Testis (tissue), 3 donors: ENCODE data around the gene CHRM4. TPM values are rescaled to one million over a fixed set of nuclear protein-coding genes. Genes with fewer than 3 reads are reported as not detected.

ENCODE experiments used
- DNase-seq: peaks from one replicate; pipeline ENCODE4 v3.0.0-alpha.2; 2019
- H3K27ac ChIP-seq, 2 donors: fragments of 200-600 bp; sonication (generic); one replicate each; pipeline ENCODE4 v1.5.1; 2019
- H3K27me3 ChIP-seq: fragments of 200-600 bp; sonication (generic); one replicate; pipeline ENCODE4 v1.5.1; 2019
- H3K36me3 ChIP-seq: fragments of 200-600 bp; sonication (generic); one replicate; pipeline ENCODE4 v1.5.1; 2017; ENCODE audit warnings: low read depth; ENCODE audit errors: missing control alignments
- H3K4me1 ChIP-seq: fragments of 200-600 bp; sonication (generic); one replicate; pipeline ENCODE4 v1.5.1; 2019
- H3K4me3 ChIP-seq, 2 donors: fragments of 200-600 bp; sonication (generic); one replicate each; pipeline ENCODE4 v1.5.1; 2017 to 2019
- H3K9me3 ChIP-seq: fragments of 200-600 bp; sonication (generic); one replicate; pipeline ENCODE4 v1.5.1; 2017
- CTCF ChIP-seq, 3 experiments: fragments of 450-650 bp in 2 of 3; fragments of 200-600 bp in 1 of 3; sonication (generic) in 1 of 3; IDR thresholded peaks; one replicate each; pipeline ENCODE4 v1.5.1; 2016 to 2019; ENCODE audit warnings: antibody characterized with exemption in 3 of 3, mild to moderate bottlenecking in 2 of 3, moderate library complexity in 1 of 3
- POLR2A ChIP-seq: fragments of 450-650 bp; IDR thresholded peaks from one replicate; pipeline ENCODE4 v1.6.1; 2017; ENCODE audit warnings: antibody characterized with exemption, mild to moderate bottlenecking, moderate library complexity
- WGBS, 2 donors: methylation state at CpG; one replicate each; pipeline ENCODE4 v1.1.5; 2018; 5-methylcytosine and 5-hydroxymethylcytosine counted together
- intact Hi-C: fragments of 100-400 bp; cut with DNase I; formaldehyde crosslinking; loops from one replicate; pipeline ENCODE4 v1.15.1; 2023; ENCODE audit warnings: low total_unique reads
- polyA plus RNA-seq: library from polyadenylated mRNA; stranded (reverse); fragments of 350-450 nt; fragmentation: Illumina TruSeq; extraction: RNeasy Lipid Tissue Mini Kit (QIAGEN cat#74804); gene quantifications from one replicate; pipeline ENCODE4 v1.2.3, GENCODE V29; 2014; ENCODE audit warnings: low read depth, low replicate concordance; ENCODE audit not compliant: insufficient read depth
- total RNA-seq, 2 donors: library from RNA; depleted of rRNA; stranded (reverse); fragments of >200 nt; gene quantifications; one replicate each; pipeline ENCODE4 v1.2.3, GENCODE V29; 2016

CHRM4 gene
- total and polyA plus RNA-seq, 3 donors from 2014 or later = 7.2 to 19.5 (median 13.5) TPM

GRCh38 chr11:46352063-46352841 is 39.3 kb downstream of the CHRM4 start:
- Histone ChIP-seq H3K4me3 (peak overlapping the region; percentile 6 to 16), H3K27ac (peak overlapping the region in 1 of 2 donors; percentile 2), H3K27me3 (no peaks in the 10 kb centered on the region), H3K9me3 (no peaks in the 10 kb centered on the region), H3K4me1 (peaks cover 23% of the 10 kb centered on the region), H3K36me3 (no peaks in the 10 kb centered on the region)
- 38 to 44% methylated on average over 20 to 33 of the region's 33 CpGs for WGBS, 2 donors
- intact Hi-C loops = no loop called here
- peak; percentile 82 for DNase-seq
- TF ChIP-seq POLR2A (no peak), CTCF (IDR thresholded peaks at IDR 0.05) (peak; percentile 91 to 93 (median 92))

GRCh38 chr11:46351606-46352005 is 40.0 kb downstream of the CHRM4 start:
- H3K36me3 ChIP-seq = no peaks in the 10 kb centered on the region
- peaks cover 23% of the 10 kb centered on the region for H3K4me1 ChIP-seq
- no peaks in the 10 kb centered on the region for H3K9me3 ChIP-seq
- no peak overlapping the region for H3K4me3 ChIP-seq
- no peak overlapping the region for H3K27ac ChIP-seq
- H3K27me3 ChIP-seq = no peaks in the 10 kb centered on the region
- intact Hi-C loops = no loop called here
- WGBS, 2 donors = 48 to 60% methylated on average over 5 of the region's 5 CpGs
- no peak for DNase-seq
- TF ChIP-seq POLR2A (no peak), CTCF (IDR thresholded peaks at IDR 0.05) (no peak)

GRCh38 chr11:46351148-46351547 is 40.4 kb downstream of the CHRM4 start:
- Histone ChIP-seq H3K9me3 (no peaks in the 10 kb centered on the region), H3K27me3 (no peaks in the 10 kb centered on the region), H3K27ac (no peak overlapping the region), H3K4me3 (no peak overlapping the region), H3K36me3 (no peaks in the 10 kb centered on the region), H3K4me1 (peaks cover 23% of the 10 kb centered on the region)
- 84 to 100% methylated on average over 1 to 8 of the region's 8 CpGs for WGBS, 2 donors
- intact Hi-C loops = no loop called here
- TF ChIP-seq POLR2A (no peak), CTCF (IDR thresholded peaks at IDR 0.05) (no peak)
- no peak for DNase-seq

- intact Hi-C loops = no loop called here
- peaks cover 23% of the 10 kb centered on the region for H3K4me1 ChIP-seq
These were observed 40.9 kb downstream of the CHRM4 start for GRCh38 chr11:46350695-46351094.

More at GRCh38 chr11:46350695-46351094, 40.9 kb downstream of the CHRM4 start:
- 67 to 75% methylated on average over 3 of the region's 3 CpGs for WGBS, 2 donors
- Histone ChIP-seq H3K27ac (no peak overlapping the region), H3K9me3 (no peaks in the 10 kb centered on the region), H3K36me3 (no peaks in the 10 kb centered on the region), H3K27me3 (no peaks in the 10 kb centered on the region), H3K4me3 (no peak overlapping the region)
- DNase-seq = no peak
- TF ChIP-seq POLR2A (no peak), CTCF (IDR thresholded peaks at IDR 0.05) (no peak)
